ENCODE measurements around the gene GNAO1.
"Not testable (repeated sequence)": the region's sequence is repeated elsewhere in the genome, so short reads cannot be mapped to it uniquely, and the experiment has no call there.

GNAO1 gene

DNA sequence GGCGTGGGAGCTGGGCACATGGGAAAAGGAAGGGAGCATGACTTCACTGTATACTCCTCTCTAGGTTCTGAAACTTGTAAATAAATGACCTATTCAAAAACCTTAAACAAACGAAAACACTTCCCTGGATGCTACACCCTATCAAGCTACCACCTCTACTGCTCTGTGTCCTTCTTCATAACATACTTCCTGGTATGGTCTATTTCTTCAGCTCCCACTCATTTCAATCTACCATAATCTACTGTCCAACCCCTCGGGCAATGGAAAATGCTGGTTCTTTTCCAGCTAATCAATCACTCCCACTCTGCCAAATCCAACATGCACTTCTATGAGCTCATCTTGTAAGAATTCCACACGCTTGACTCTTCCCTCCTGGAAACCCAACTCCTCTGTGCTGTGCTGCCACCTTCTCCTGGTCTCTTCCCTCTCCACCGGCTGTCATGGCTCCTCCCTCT, 191.6 kb downstream of the GNAO1 start:
- peaks cover 87% of the 10 kb centered on the region for H3K36me3 Mint-ChIP-seq (ENCODE audit: low read depth)
- peaks cover 40% of the 10 kb centered on the region for H3K9me3 Mint-ChIP-seq
- H3K4me1 Mint-ChIP-seq = no peaks in the 10 kb centered on the region
- no peak overlapping the region for H3K4me3 Mint-ChIP-seq
- TF ChIP-seq, protein P1, sequence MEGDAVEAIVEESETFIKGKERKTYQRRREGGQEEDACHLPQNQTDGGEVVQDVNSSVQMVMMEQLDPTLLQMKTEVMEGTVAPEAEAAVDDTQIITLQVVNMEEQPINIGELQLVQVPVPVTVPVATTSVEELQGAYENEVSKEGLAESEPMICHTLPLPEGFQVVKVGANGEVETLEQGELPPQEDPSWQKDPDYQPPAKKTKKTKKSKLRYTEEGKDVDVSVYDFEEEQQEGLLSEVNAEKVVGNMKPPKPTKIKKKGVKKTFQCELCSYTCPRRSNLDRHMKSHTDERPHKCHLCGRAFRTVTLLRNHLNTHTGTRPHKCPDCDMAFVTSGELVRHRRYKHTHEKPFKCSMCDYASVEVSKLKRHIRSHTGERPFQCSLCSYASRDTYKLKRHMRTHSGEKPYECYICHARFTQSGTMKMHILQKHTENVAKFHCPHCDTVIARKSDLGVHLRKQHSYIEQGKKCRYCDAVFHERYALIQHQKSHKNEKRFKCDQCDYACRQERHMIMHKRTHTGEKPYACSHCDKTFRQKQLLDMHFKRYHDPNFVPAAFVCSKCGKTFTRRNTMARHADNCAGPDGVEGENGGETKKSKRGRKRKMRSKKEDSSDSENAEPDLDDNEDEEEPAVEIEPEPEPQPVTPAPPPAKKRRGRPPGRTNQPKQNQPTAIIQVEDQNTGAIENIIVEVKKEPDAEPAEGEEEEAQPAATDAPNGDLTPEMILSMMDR (IDR thresholded peaks at IDR 0.05; ENCODE audit: unreplicated experiment in 3 of 3) = no peak
- H3K27me3 Mint-ChIP-seq (ENCODE audit: low read depth) = no peaks in the 10 kb centered on the region
- no peak overlapping the region for H3K27ac Mint-ChIP-seq

DNA sequence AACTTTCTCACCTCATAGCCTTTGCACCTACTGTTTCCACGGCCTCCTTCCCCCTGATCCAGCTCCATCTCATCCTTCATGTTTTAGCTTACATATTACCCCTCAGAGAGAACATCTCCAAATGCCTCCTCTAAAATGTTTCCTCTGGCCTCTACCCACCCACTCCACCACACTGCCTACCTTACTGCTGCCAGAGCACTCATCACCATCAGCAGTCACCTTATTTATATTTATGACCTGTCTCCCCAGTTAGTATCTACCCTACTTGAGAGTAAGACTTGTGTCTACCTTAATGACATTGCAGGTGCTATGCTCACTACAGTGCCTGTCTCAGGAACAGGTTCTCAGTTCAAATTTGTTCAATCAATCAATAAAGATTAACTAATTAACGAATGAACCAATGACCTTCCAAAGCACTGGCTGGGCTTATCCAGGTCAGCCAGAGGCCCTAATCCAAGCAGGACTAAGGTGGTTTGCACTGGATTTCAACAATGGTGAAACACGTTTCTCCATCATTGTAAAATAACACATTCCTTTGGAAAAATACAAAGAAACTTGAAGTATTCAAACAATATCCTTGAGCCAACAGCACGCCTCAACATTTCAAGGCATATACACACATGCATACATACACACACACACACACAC, 192.9 kb downstream of the GNAO1 start:
- H3K9me3 Mint-ChIP-seq = peaks cover 28% of the 10 kb centered on the region
- H3K4me3 Mint-ChIP-seq = no peak overlapping the region
- no peak overlapping the region for H3K27ac Mint-ChIP-seq
- H3K36me3 Mint-ChIP-seq (ENCODE audit: low read depth) = peaks cover 84% of the 10 kb centered on the region
- no peaks in the 10 kb centered on the region for H3K27me3 Mint-ChIP-seq (ENCODE audit: low read depth)
- TF ChIP-seq, protein P1 (IDR thresholded peaks at IDR 0.05; ENCODE audit: unreplicated experiment in 3 of 3) = no peak
- no peaks in the 10 kb centered on the region for H3K4me1 Mint-ChIP-seq

DNA sequence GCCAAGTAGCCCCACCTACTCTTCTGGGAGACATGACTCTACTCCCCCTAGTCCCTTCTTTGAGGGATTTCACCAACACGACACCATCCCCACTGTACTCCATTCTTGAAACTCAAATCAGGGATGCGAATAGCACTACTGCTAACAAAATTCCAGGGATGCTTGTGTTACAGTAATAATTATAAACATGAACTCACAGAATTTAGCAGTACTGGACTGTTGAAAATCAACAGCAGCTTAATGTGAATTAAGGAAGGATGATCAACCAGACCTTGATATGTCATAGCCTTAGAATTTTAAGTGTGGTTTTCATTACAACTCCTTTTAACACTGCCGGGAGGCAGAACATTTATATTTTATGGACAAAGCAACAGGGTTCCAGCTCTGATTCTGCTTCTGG, 196.1 kb downstream of the GNAO1 start:
- H3K36me3 Mint-ChIP-seq (ENCODE audit: low read depth) = peaks cover 84% of the 10 kb centered on the region
- no peaks in the 10 kb centered on the region for H3K27me3 Mint-ChIP-seq (ENCODE audit: low read depth)
- H3K4me1 Mint-ChIP-seq = no peaks in the 10 kb centered on the region
- H3K4me3 Mint-ChIP-seq = no peak overlapping the region
- no peak overlapping the region for H3K27ac Mint-ChIP-seq
- H3K9me3 Mint-ChIP-seq = peaks cover 13% of the 10 kb centered on the region
- TF ChIP-seq, protein P1 (IDR thresholded peaks at IDR 0.05; ENCODE audit: unreplicated experiment in 3 of 3) = no peak

DNA sequence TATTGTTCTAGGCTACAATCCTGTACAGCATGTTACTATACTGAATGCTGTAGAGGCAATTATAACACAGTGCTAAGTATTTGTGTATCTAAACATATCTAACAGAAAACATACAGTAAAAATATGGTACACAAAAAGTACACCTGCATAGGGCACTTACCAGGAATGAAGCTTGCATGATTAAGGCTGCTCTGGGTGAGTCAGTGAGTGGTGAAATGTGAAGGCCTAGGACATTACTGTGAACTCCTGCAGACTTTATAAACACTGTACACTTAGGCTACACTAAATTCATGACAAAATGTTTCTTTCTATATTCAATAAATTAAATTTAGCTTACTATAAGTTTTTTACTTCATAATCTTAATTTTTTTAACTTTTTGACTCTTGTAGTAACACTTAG, 196.9 kb downstream of the GNAO1 start:
- TF ChIP-seq, protein P1 (IDR thresholded peaks at IDR 0.05; ENCODE audit: unreplicated experiment in 3 of 3) = no peak
- H3K27me3 Mint-ChIP-seq (ENCODE audit: low read depth) = no peaks in the 10 kb centered on the region
- H3K36me3 Mint-ChIP-seq (ENCODE audit: low read depth) = peaks cover 84% of the 10 kb centered on the region
- H3K4me3 Mint-ChIP-seq = no peak overlapping the region
- peaks cover 16% of the 10 kb centered on the region for H3K9me3 Mint-ChIP-seq
- no peak overlapping the region for H3K27ac Mint-ChIP-seq
- no peaks in the 10 kb centered on the region for H3K4me1 Mint-ChIP-seq

DNA sequence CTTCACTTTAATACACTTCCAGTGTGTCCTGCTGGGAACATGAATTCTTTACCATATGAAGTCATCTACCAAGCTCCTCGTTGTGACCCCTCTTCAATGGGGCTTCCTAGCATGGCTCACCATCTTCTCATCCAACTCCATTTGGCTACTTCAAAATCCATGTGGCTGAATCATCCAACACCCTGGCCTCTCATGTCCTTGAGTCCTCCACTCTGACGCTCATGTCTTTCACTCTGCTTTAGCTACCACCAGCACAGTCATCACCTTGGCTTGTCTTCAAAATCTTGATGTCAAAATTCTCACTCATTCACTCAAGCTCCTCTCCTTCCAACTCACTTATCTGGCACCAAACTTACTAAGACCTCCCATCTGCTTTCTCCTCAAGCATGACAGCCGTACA, 198.3 kb downstream of the GNAO1 start:
- peaks cover 19% of the 10 kb centered on the region for H3K9me3 Mint-ChIP-seq
- H3K4me1 Mint-ChIP-seq = no peaks in the 10 kb centered on the region
- H3K36me3 Mint-ChIP-seq (ENCODE audit: low read depth) = peaks cover 84% of the 10 kb centered on the region
- no peak overlapping the region for H3K4me3 Mint-ChIP-seq
- H3K27ac Mint-ChIP-seq = no peak overlapping the region
- no peaks in the 10 kb centered on the region for H3K27me3 Mint-ChIP-seq (ENCODE audit: low read depth)
- TF ChIP-seq, protein P1 (IDR thresholded peaks at IDR 0.05; ENCODE audit: unreplicated experiment in 3 of 3) = no peak

DNA sequence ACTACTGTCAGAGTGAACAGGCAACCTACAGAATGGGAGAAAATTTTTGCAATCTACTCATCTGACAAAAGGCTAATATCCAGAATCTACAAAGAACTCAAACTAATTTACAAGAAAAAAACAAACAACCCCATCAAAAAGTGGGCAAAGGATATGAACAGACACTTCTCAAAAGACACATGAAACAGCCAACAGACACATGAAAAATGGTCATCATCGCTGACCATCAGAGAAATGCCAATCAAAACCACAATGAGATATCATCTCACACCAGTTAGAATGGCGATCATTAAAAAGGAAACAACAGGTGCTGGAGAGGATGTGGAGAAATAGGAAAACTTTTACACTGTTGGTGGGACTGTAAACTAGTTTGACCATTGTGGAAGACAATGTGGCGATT, 205.4 kb downstream of the GNAO1 start:
- H3K9me3 Mint-ChIP-seq = peaks cover 19% of the 10 kb centered on the region
- H3K27me3 Mint-ChIP-seq (ENCODE audit: low read depth); H3K4me3 Mint-ChIP-seq; H3K27ac Mint-ChIP-seq; H3K4me1 Mint-ChIP-seq: not testable (repeated sequence)
- peaks cover 84% of the 10 kb centered on the region for H3K36me3 Mint-ChIP-seq (ENCODE audit: low read depth)
